Pulmonary artery endothelial cell (primary cell): ENCODE measurements around the gene RAB40B. TPM values are rescaled to one million over a fixed set of nuclear protein-coding genes. Genes with fewer than 3 reads are reported as not detected.

Source experiments
- DNase-seq: peaks from one replicate; pipeline ENCODE4 v3.0.0-alpha.2; 2011; ENCODE audit warnings: low read depth, low spot score
- total RNA-seq: library from RNA; depleted of rRNA; stranded (reverse); fragments of >200 nt; gene quantifications from 2 replicates; pipeline ENCODE4 v1.2.3, GENCODE V29; 2014

Gene RAB40B
- total RNA-seq, 1 donor from 2014 or later: 9.1 TPM

GRCh38 chr17:82650723-82651122, 47.8 kb downstream of the RAB40B start:
- DNase-seq: no peak

DNA sequence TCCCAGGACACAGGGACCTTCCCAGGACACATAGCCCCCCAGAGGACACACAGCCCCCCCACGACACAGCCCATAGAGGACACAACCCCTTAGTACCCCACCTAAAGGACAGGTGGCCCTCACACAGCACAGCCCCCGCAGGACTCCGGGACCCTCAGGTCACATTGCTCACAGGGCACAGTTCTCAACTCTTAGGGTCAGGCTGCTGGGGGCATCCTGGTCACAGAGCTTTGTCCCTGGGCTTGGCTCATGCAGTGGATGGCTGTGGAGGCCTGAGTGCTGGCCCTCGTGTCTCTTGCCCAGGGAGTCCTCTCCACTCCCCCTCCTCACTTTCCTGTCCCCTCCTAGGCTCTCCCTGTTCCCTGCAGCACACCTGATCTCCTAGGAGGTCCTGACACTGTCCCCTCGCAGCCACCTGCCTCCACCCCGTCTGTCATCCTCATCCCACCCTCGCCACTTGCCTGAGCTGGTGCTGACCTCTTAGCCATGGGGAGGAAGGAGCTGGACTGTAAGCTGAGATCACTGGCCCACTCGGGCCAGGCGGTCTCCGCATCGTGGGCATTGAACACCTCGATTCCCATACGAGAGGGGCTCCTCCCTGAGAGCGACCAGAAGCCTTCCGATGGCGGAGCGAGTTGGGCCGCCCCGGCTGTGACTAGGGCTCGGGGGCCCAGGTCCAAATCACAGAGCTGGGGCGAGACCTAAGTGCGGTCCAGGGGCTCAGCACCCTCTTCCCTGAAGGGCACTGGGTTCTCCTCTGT, 48.8 kb downstream of the RAB40B start:
- no peak for DNase-seq

DNA sequence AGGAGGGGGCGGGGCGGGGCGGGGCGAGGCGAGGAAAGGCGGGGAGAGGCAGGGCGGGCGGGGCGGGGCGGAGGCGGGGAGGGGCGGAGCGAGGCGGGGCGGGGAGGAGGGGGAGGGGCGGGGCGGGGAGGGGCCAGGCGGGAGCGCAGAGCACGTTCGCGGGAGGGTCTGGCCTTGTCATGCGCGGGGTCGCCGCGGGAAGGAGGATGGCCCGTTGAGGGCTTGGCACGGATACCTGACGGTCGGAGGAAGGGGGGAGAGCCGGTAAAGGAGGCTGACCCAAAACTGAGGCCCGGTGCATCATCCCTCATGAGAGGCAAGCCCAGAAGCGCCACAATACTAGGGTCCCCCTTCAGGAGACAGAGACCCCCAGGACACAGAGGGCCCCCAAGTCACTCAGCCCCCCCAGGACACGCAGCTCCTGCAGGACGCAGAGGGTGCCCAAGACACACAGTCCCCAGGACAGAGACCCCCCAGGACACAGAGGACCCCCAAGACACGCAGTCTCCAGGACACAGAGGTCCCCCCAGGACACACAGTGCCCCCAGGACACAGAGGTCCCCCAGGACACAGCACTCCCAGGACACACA, 49.7 kb downstream of the RAB40B start:
- DNase-seq: no peak

- peak; percentile 91 for DNase-seq
These were observed 50.3 kb downstream of the RAB40B start, which contains the start of gene WDR45B for GRCh38 chr17:82648165-82648668. WDR45B (minus strand) TSS chr17:82648444; CDS start chr17:82648340, 104 bp downstream.

- no peak for DNase-seq
These were observed 50.8 kb downstream of the RAB40B start for GRCh38 chr17:82647593-82648164.

DNA sequence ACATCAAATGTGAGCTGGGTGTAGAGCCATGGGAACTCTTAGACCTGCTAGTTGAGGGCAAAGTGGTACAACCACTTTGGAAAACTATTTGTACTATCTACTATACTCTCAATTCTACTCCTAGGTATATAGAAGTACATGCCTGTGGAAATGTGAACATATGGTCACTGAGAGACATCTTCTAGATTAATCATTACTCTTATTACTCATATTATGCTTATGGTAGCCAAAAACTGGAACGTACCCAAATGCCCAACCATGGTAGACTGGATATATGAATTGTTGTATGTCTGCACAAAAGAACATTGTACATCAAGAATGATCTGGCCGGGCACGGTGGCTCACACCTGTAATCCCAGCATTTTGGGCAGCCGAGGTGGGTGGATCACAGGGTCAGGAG, 53.0 kb downstream of the RAB40B start:
- no peak for DNase-seq

- no peak for DNase-seq
These were observed 54.4 kb downstream of the RAB40B start for GRCh38 chr17:82644148-82644547.

DNA sequence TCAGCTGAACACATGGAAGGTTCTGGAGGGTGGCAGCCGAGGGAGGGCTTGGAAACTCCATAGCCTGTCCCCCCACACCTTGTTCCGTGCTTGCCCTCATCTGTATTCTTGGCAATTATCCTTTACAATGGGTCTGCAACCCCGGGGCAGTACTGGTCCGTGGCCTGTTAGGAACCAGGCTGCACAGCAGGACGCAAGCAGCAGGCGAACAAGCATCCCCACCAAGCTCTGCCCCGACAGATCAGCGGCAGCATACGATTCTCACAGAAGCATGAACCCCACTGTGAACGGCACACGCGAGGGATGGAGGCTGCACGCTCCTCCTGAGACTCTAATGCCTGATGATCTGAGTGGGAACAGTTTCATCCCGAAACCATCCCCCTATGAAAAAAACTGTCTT, 56.5 kb downstream of the RAB40B start:
- no peak for DNase-seq

GRCh38 chr17:82640036-82640435, 58.5 kb downstream of the RAB40B start:
- no peak for DNase-seq

DNA sequence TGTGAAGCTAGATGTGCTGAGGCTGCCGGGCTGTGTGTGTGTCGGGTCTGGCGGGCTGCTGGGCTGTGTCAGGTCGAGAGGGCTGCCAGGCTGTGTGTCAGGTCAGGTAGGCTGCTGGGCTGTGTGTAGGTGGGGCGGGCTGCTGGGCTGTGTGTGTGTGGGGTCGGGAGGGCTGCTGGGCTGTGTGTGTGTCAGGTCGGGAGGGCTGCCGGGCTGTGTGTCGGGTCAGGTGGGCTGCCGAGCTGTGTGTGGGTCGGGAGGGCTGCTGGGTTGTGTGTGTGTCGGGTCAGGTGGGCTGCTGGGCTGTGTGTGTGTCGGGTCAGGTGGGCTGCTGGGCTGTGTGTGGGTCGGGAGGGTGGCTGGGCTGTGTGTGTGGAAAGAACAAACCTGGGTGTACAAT, 58.9 kb downstream of the RAB40B start:
- no peak for DNase-seq

GRCh38 chr17:82638183-82638773, 60.2 kb downstream of the RAB40B start:
- no peak for DNase-seq

- no peak for DNase-seq
These were observed 61.6 kb downstream of the RAB40B start for GRCh38 chr17:82636626-82637598.

DNA sequence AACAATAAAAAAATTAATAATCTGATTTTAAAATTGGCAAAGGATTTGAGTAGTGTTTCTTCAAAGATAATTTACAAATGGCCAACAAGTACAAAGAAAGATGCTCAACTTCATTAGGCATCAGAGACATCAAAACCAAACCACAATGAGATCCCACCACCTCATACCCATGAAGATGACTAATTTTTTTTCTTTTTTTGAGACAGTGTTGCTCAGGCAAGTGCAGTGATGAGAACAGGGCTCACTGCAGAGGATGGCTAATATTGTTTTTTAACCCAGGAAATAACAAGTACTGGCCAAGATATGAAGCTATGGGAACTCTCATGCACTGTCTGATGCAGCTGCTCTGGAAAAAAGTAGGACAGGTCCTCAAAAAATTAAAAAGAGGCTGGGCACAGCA, 65.2 kb downstream of the RAB40B start:
- DNase-seq: no peak

- no peak for DNase-seq
These were observed 66.0 kb downstream of the RAB40B start for GRCh38 chr17:82632451-82632850.

DNA sequence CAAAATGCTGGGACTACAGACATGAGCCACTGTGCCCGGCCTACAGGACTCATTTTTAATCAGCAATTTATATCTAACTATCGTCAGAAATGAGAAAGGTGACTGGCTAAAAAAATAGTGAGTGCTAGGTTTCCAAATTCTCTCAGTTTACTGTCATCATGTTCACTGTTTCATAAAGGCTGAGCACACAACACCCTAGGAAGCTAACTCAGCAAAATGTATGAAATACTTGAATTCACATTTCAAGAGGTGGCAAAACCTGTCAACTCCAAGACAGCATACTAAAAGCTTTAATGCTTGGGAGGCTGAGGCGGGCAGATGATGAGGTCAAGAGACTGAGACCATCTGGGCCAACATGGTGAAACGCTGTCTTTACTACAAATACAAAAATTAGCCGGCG, 67.0 kb downstream of the RAB40B start:
- DNase-seq: no peak

DNA sequence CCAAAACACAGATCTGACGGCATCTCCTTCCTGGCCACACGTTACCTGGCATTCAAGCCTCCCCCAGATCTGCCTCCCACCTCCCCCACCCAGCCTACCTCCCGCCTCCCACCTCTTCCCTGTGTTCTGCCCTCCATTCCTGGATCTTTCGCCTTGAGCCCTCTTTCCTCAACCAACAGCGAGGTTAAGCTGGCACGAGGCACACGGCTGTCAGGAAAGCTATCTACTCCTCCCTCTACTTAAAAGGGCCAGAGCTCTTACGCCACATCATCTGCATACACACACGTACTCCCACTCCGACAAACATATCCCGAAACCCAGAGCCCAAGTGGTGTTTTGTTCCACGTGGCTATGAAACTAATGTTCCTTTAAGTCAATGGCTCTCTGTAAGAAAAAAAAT, 68.3 kb downstream of the RAB40B start:
- no peak for DNase-seq

GRCh38 chr17:82629748-82630147, 68.8 kb downstream of the RAB40B start:
- no peak for DNase-seq

- no peak for DNase-seq
These were observed 71.1 kb downstream of the RAB40B start for GRCh38 chr17:82627405-82627804.

- no peak for DNase-seq
These were observed 74.8 kb downstream of the RAB40B start for GRCh38 chr17:82623707-82624106.

GRCh38 chr17:82619641-82620040, 78.9 kb downstream of the RAB40B start:
- DNase-seq: no peak

DNA sequence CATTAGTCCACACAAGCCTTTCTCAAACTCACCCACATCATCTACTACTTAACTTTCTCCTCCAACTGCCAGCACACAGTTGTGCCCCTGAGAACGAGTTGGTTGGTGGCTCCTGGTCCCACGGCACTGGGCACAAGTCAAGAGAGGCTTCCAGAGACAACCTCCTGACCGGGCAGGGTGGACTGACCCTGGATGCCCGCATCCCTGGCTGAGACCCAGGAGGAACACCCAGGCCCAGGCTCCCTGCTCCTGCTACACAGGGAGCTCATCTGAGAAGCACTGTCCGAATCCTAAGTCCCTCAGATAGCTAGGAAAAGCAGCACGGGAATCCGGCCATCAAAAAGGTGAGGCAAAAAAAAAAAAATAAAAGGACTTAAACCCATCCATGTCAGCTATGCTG, 79.3 kb downstream of the RAB40B start:
- DNase-seq: no peak
